ENCODE measurements around the gene SCN7A.

Gene SCN7A

DNA sequence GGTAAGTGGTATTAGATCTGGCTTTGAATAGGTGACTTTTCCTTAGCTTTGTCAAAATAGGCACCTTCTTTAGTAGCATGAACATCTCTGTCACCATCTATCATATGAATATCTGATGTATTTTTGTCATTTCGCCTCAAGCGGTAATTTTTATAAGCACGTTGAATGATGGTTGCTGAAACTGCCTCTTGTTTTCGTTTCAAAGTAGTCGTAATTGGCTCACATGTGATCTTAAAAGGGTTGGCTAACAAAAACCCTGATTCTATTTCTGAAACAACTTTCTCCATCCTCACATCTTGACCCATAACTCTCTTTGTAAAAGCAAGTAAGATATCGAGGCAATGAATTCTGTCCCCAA is 88.5 kb downstream of the SCN7A start:
- TF ChIP-seq, protein P1, sequence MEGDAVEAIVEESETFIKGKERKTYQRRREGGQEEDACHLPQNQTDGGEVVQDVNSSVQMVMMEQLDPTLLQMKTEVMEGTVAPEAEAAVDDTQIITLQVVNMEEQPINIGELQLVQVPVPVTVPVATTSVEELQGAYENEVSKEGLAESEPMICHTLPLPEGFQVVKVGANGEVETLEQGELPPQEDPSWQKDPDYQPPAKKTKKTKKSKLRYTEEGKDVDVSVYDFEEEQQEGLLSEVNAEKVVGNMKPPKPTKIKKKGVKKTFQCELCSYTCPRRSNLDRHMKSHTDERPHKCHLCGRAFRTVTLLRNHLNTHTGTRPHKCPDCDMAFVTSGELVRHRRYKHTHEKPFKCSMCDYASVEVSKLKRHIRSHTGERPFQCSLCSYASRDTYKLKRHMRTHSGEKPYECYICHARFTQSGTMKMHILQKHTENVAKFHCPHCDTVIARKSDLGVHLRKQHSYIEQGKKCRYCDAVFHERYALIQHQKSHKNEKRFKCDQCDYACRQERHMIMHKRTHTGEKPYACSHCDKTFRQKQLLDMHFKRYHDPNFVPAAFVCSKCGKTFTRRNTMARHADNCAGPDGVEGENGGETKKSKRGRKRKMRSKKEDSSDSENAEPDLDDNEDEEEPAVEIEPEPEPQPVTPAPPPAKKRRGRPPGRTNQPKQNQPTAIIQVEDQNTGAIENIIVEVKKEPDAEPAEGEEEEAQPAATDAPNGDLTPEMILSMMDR (IDR thresholded peaks at IDR 0.05; ENCODE audit: low read depth, low read length), result no peak
- no peak for TF ChIP-seq EZH2phosphoT487 (IDR thresholded peaks at IDR 0.05; ENCODE audit: low read depth)
- Histone ChIP-seq H3K9me3 (ENCODE audit: insufficient read depth, low read length) (no peaks in the 10 kb centered on the region), H3K9ac (ENCODE audit: low read length) (no peak overlapping the region), H3K4me3 (ENCODE audit: low read length) (no peak overlapping the region), H4K20me1 (ENCODE audit: insufficient read depth, low read length) (no peaks in the 10 kb centered on the region), H3K4me2 (ENCODE audit: low read length) (no peak overlapping the region), H3K79me2 (ENCODE audit: low read length) (no peaks in the 10 kb centered on the region), H3K36me3 (replicated peaks; ENCODE audit: low read depth, low read length) (no peaks in the 10 kb centered on the region), H3K27ac (ENCODE audit: low read length) (no peak overlapping the region), H3K27me3 (ENCODE audit: low read depth, low read length) (no peaks in the 10 kb centered on the region), H2AFZ (ENCODE audit: low read depth, low read length) (no peak overlapping the region), H3K4me1 (ENCODE audit: low read length) (peaks cover 9% of the 10 kb centered on the region; the same call in 1 of the 2 replicates)

DNA sequence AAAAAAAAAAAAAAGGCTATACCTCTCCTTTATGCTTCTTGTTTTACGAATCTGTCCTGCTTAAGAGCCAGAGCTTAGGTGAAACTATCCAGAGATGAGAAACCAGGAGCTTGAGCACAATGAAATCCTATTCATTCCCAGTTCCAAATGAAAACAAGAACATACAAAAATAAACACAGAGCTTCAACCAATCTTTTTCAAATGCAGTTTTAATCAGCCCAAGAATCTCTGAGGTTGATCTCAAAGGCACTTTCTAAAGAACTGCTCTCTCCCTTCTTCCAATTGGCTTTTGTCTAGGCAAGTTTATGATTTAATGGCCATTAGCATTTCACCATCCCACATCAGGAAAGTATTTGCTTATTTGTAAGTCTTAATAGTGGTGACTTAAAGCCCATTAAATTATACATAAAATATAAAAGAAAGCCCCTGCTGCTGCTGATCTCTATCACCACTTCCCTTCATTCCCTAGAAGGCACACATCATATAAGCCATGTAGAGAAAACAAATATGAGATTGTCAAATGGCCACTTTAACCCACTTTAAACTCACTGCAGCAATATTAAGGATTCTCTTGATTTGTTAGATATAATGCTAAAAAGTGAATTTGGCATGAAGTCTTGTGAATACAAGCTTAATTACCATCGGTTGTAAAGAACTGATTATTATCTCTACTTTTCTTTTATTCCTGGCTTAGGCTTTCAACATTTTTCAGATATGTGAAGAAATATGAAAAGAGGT is 89.0 kb downstream of the SCN7A start:
- no peaks in the 10 kb centered on the region for H4K20me1 ChIP-seq (ENCODE audit: insufficient read depth, low read length)
- no peaks in the 10 kb centered on the region for H3K79me2 ChIP-seq (ENCODE audit: low read length)
- H2AFZ ChIP-seq (ENCODE audit: low read depth, low read length), result no peak overlapping the region

DNA sequence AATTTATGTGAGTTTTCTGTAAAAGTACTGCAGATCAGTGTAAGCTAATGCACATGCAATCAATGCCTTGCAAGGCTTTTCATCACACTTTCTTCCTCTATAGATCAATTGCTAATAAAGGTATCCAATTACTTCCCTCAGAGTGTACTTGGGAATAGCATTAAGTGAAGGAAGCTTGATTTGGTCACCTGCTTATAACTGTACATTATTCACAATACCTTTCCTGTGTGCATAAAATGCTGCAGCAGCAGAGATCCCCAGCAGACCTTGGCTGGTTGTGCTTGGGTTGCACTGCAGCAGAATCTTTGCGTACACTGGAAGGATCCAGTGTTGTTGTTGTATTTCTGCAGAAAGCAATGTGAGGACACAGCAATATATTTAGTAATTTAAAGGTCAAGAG is 99.8 kb downstream of the SCN7A start:
- Histone ChIP-seq H3K27ac (ENCODE audit: low read length) (no peak overlapping the region), H3K27me3 (ENCODE audit: low read depth, low read length) (no peaks in the 10 kb centered on the region), H4K20me1 (ENCODE audit: insufficient read depth, low read length) (no peaks in the 10 kb centered on the region), H3K9me3 (ENCODE audit: insufficient read depth, low read length) (no peaks in the 10 kb centered on the region), H3K4me2 (ENCODE audit: low read length) (no peak overlapping the region), H2AFZ (ENCODE audit: low read depth, low read length) (no peak overlapping the region), H3K9ac (ENCODE audit: low read length) (no peak overlapping the region), H3K4me1 (ENCODE audit: low read length) (no peaks in the 10 kb centered on the region), H3K36me3 (replicated peaks; ENCODE audit: low read depth, low read length) (no peaks in the 10 kb centered on the region), H3K79me2 (ENCODE audit: low read length) (no peaks in the 10 kb centered on the region), H3K4me3 (ENCODE audit: low read length) (no peak overlapping the region)
- TF ChIP-seq EZH2phosphoT487 (IDR thresholded peaks at IDR 0.05; ENCODE audit: low read depth), result no peak
- TF ChIP-seq, protein P1 (IDR thresholded peaks at IDR 0.05; ENCODE audit: low read depth, low read length), result no peak

More for the DNA sequence above, 89.0 kb downstream of the SCN7A start:
- Histone ChIP-seq H3K4me1 (ENCODE audit: low read length) (peaks cover 9% of the 10 kb centered on the region; the same call in 1 of the 2 replicates), H3K9me3 (ENCODE audit: insufficient read depth, low read length) (no peaks in the 10 kb centered on the region), H3K9ac (ENCODE audit: low read length) (no peak overlapping the region), H3K4me2 (ENCODE audit: low read length) (no peak overlapping the region), H3K4me3 (ENCODE audit: low read length) (no peak overlapping the region), H3K36me3 (replicated peaks; ENCODE audit: low read depth, low read length) (no peaks in the 10 kb centered on the region), H3K27ac (ENCODE audit: low read length) (no peak overlapping the region), H3K27me3 (ENCODE audit: low read depth, low read length) (no peaks in the 10 kb centered on the region)
- no peak for TF ChIP-seq EZH2phosphoT487 (IDR thresholded peaks at IDR 0.05; ENCODE audit: low read depth)
- TF ChIP-seq, protein P1 (IDR thresholded peaks at IDR 0.05; ENCODE audit: low read depth, low read length), result no peak

DNA sequence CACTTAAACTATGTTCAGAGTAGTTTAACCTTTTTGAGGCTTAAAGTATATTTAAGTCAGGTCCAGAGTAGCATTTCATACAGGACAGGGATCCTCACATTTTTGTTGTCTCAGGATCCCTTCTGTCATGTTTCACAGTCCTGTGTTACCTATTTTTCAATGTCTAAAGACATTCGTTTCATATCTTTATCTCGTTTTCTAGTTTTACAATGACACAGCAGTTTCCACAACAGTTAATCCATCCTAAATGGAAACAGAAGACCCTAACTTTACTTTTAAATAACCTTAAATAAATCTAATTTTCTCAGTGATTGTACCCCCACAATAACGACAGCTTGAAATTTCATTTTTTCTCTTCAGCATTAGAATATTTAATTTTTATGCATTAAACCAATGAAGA is 101.0 kb downstream of the SCN7A start:
- no peak overlapping the region for H3K27ac ChIP-seq (ENCODE audit: low read length)
- no peaks in the 10 kb centered on the region for H3K27me3 ChIP-seq (ENCODE audit: low read depth, low read length)
- H3K9ac ChIP-seq (ENCODE audit: low read length), result no peak overlapping the region
- H3K36me3 ChIP-seq (replicated peaks; ENCODE audit: low read depth, low read length), result no peaks in the 10 kb centered on the region
- no peaks in the 10 kb centered on the region for H3K79me2 ChIP-seq (ENCODE audit: low read length)
- no peaks in the 10 kb centered on the region for H4K20me1 ChIP-seq (ENCODE audit: insufficient read depth, low read length)
- no peaks in the 10 kb centered on the region for H3K9me3 ChIP-seq (ENCODE audit: insufficient read depth, low read length)
- TF ChIP-seq, protein P1 (IDR thresholded peaks at IDR 0.05; ENCODE audit: low read depth, low read length), result no peak
- TF ChIP-seq EZH2phosphoT487 (IDR thresholded peaks at IDR 0.05; ENCODE audit: low read depth), result no peak
- no peak overlapping the region for H3K4me3 ChIP-seq (ENCODE audit: low read length)
- no peak overlapping the region for H3K4me2 ChIP-seq (ENCODE audit: low read length)
- no peak overlapping the region for H2AFZ ChIP-seq (ENCODE audit: low read depth, low read length)
- no peaks in the 10 kb centered on the region for H3K4me1 ChIP-seq (ENCODE audit: low read length)

Measured in OCI-LY3 (cell line).